Astrocyte of the hippocampus (primary cell): ENCODE results near the gene LCN15.
A peak's percentile ranks its signal among the peaks of the same experiment; 100 is the strongest.
"Not testable (repeated sequence)": the region's sequence is repeated elsewhere in the genome, so short reads cannot be mapped to it uniquely, and the experiment has no call there.

ENCODE experiments used
- DNase-seq: peaks from one replicate; pipeline ENCODE4 v3.0.0; 2011; ENCODE audit warnings: low read depth, low spot score

The LCN15 gene

DNA sequence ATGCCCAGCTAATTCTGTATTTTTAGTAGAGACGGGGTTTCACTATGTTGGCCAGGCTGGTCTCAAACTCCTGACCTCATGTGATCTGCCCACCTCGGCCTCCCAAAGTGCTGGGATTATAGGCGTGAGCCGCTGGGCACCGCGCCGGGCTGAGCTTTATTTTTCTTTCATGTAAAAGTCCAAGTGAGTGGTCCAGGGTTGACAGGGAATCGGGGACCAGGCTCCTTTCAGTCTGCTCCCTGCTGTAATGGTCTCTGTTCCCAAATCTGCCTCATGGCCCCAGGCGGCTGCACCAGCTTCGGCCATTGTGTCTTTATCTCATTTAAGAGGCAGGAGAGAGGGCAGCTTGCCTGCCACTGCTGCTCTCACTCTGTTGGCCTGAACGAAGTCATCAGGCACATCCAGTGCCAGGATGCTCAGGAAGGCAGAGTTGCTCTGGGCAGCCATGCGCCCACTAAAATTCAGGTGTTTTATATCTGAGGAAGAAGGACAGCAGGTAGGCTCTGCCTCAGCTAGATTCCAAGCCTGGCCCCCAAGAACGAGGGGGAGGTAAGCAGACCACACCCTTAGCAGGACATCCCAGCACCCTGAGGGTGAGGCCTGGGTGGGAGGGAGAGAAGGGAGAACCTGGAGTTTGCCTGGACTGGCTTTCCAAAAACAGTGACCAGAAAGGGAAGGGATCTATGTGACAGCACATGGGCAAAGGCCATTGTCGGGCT lies 30.1 kb upstream of the LCN15 start:
- DNase-seq: no peak

GRCh38 chr9:136793086-136793946 lies 29.0 kb upstream of the LCN15 start:
- no peak for DNase-seq

- no peak for DNase-seq
These were observed 28.2 kb upstream of the LCN15 start for GRCh38 chr9:136792321-136793085.

DNA sequence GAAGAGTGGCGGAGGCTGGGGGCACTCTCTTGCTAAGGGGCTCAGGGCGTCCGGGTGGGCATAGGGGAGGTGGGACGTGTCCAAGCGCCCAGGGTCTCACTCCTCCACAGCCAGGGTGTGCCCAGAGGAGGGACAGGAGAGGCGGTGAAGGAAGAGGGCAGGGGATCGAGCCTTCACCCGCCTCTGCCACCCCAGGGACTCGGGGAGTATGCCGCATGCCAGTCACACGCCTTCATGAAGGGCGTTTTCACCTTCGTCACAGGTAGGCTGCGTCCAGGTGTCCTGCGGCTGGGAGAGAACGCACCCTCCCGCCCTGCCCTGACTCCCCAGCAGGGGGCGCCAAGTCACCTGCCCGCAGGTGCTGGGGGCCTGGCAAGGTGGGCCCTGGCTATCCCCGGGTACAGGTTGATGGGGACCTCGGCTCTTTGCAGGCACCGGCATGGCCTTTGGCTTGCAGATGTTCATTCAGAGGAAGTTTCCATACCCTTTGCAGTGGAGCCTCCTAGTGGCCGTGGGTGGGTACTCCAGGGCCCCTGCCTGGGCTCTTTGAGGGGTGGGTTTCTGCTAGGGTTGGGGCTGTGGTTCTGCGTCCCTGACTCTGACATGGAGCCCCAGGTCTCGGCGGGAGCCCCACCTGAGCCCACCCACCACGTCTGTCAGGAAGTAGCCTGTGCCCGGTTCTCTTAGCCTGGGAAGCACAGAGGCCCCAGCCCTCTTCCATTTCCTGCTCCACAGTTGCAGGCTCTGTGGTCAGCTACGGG lies 27.4 kb upstream of the LCN15 start:
- DNase-seq: peak; percentile 45

DNA sequence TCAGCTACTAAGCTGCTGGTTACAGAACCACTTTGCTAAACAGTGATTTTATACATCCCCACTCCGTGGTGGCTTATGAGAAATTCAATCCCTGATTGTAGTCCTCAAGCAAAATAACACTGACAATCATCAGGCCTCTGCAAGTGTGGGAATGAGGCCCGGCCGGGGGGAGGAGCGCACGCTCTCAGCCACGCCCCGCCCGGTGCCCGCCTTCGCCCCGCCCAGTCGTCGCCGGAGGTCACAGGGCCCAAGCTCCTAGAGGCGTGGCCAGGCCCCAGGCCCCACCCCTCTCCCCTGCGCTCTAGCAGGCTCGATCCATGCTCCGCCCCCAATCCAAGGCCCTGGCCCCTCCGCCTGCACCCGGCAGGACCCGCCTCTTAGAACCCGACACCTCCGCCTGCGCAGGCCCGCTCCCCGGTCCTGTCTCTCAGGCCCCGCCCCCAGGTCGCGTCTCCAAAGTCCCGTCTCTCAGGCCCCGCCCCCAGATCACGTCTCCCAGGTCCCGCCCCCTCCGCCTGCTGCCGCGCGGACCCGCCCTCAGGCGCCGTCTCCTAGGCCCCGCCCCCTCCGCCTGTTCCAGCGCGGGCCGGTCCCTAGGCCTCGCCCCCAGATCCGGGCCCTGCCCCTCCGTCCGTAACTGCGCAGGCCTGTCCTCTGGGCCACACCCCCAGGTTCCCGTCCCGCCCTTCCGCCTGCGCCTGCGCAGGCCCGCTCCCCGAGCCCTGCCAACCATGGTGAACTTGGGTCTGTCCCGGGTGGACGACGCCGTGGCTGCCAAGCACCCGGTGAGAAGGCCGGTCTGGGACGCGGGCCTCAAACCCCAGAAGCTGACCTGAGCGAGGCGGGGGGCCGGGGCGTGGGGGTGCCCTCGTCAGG lies 26.6 kb upstream of the LCN15 start, which contains the start of gene TMEM141:
TSS of gene TMEM141 (plus strand) at position 705 of the 876 bp plus-strand sequence. CDS start at position 732, 27 bp downstream.
- DNase-seq: peak; percentile 100

DNA sequence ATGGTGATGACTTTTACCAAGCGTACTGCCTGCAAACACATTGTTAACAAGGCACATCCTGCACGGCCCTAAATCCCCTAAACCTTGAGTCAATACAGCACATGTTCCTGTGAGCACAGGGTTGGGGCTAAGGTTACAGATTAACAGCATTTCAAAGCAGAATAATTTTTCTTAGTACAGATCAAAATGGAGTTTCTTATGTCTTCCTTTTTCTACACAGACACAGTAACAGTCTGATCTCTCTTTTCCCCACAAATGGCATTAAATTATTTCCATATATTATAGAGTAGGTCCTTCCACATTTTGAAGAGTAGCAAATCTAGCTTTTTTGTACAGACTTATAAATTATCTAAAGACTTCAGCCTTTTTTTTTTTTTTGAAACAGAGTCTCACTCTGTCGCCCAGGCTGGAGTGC lies 25.2 kb upstream of the LCN15 start:
- no peak for DNase-seq

DNA sequence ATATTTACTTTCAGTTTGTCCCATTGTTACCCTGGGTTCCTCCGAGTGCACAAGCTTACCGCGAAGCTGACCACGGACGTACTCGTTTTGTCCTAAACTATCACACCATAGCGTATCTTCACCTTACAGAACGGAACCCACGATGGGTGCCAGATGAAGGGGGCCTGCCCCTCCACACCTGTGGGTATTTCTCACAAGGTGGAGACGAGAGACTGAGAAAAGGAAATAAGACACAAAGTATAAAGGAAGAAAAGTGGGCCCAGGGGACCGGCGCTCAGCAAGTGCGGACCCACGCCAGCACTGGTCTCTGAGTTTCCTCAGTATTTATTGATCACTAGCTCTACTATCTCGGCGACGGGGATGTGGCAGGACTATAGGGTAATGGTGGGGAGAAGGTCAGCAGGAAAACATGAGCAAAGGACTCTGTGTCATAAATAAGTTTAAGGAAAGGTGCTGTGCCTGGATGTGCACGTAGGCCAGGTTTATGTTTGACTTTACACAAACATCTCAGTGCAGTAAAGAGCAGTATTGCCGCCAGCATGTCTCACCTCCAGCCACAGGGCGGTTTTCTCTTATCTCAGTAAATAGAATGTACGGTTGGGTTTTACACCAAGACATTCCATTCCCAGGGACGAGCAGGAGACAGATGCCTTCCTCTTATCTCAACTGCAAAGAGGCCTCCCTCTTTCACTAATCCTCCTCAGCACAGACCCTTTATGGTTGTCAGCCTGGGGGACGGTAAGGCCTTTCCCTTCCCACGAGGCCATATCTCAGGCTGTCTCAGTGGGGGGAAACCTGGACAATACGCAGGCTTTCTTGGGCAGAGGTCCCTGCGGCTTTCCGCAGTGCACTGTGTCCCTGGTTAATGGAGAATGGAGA lies 24.6 kb upstream of the LCN15 start:
- DNase-seq: not testable (repeated sequence)

GRCh38 chr9:136787690-136788400 lies 23.5 kb upstream of the LCN15 start:
- peak; percentile 73 for DNase-seq

DNA sequence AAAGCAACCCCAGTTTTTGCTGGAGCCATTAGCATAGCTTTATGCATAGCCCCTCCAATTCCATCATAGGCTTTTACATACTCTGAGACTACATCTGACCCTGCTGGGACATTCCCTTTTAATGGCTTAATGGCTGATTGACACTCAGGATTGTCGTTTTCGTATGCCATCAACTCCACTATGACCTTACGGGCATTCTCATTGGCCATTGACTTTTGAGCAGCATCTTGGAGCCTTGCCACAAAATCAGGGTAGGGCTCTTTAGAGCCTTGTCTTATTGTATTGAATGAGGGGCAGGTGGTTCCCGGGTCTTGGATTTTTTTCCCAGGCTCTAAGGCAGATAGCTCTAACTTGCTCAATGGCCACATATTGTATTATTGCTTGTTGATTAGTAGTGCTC lies 22.7 kb upstream of the LCN15 start:
- not testable (repeated sequence) for DNase-seq

GRCh38 chr9:136786451-136786850 lies 22.1 kb upstream of the LCN15 start:
- no peak for DNase-seq

DNA sequence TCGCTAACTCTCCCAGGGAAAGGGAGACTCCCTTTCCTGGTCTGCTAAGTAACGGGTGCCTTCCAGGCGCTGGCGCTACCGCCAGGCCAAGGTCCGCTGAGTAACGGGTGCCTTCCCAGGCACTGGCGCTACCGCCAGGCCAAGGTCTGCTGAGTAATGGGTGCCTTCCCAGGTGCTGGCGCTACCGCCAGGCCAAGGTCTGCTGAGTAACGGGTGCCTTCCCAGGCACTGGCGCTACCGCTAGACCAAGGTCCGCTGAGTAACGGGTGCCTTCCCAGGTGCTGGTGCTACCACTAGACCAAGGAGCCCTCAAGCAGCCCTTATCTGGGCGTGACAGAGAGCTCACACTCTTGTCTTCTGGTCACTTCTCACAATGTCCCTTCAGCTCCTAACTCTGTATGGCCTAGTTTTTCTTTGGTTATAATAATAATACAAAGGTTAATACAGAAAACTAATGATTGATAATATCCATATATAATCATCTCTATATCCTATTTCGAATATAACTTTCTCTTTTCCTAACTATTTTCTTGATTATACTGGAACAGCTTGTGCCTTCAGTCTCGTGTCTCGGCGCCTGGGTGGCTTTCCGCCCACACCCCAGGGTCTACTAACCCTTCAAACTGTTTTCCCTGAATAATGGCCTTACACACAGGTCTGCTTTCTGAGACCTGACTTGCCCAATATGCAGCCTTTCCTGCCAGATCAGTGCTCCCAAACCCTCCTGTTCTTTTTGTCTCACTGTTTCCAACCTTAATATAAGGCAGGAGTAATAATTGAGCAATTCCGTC lies 21.4 kb upstream of the LCN15 start:
- not testable (repeated sequence) for DNase-seq

GRCh38 chr9:136784997-136785361 lies 20.7 kb upstream of the LCN15 start:
- no peak for DNase-seq

DNA sequence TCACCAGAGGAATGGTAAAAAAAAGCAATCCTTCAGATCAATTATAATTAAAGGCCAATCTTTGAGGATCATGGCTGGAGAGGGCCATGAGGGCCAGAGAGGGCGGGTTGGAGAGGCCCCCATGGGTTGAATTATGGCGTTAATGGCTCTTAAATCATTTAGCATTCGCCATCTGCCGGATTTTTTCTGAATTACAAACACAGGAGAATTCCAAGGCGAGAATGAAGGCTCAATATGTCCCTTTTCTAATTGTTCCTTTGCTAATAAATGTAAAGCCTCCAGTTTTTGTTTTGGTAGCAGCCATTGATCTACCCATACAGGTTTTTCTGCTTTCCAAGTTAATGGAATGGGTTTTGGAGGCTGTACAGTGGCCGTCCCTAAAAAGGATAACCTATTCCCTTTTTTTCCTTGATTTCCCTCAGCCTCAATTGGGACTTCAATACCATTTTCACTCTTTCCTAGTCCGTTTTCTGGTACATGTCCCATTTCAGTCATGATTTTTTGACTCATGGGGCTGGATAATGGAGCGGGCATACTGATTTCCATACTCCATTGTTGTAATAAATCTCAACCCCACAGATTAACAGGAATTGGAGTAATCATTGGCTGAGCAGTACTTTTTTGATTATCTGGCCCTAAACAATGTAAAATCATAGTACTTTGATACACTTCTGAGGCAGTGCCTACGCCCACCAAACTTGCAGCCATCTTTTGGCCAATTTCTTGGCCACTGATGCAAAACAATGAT lies 20.1 kb upstream of the LCN15 start:
- DNase-seq: no peak

DNA sequence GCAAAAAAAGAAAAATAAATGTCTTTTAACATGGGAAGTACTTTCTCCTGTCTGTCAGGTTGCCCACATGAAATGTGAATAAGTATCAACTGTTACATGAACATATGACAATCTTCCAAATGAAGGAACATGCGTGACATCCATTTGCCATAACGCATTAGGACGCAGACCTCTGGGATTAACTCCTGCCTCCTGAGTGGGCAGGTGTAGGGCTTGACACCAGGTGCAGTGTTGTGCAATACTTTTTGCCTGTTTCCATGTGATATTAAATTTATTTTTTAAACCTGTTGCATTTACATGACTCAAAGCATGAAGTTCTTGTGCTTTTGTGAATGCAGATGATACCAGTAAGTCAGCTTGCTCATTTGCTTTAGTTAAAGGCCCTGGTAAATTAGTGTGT lies 18.1 kb upstream of the LCN15 start:
- DNase-seq: no peak

DNA sequence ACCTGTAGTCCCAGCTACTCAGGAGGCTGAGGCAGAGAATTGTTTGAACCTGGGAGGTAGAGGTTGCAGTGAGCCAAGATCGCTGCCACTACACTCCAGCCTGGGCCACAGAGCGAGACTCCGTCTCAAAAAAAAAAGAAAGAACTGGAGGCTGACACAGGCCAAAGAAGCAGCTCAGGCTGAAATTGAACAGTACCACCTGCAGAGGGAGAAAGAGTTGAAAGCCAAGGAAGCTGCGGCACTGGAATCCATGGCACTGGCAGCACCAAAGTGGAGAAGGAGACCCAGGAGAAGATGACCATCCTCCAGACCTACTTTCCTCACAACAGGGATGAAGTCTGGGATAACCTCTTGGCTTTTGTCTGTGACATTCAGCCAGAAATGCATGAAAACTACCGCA lies 15.5 kb upstream of the LCN15 start:
- DNase-seq: no peak

DNA sequence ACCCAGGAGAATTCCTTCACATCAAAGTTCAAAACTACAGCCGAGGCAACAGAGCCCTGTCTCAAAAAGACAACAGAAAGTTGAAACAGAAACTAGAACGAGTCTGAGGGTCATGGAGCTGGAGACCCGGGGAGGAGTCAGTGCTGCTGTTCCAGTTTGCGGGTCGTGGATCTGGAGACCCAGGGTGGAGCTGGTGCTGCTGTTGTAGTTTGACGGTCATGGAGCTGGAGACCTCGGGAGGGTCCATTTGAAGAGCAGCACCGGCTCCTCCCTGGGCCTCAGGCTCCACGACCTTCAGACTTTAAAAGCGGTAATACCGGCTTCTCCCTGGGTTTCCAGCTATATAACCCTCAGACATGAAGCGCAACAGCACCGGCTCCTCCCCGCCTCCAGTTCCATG lies 13.0 kb upstream of the LCN15 start:
- no peak for DNase-seq

GRCh38 chr9:136776947-136777346 lies 12.6 kb upstream of the LCN15 start:
- no peak for DNase-seq
